H1 (cell line): ENCODE data around the gene TMPRSS9. TPM values are rescaled to one million over a fixed set of nuclear protein-coding genes. Genes with fewer than 3 reads are reported as not detected.
A peak's percentile ranks its signal among the peaks of the same experiment; 100 is the strongest.

Experiments used
- BACH1 ChIP-seq: IDR thresholded peaks from 2 replicates; pipeline ENCODE4 v1.6.1; 2012; ENCODE audit warnings: low read length, improper control_type of control experiment
- BRCA1 ChIP-seq: IDR thresholded peaks from 2 replicates; pipeline ENCODE4 v1.6.1; 2012; ENCODE audit warnings: low read depth, low read length, improper control_type of control experiment
- CBX5 ChIP-seq: fragments of 300-800, 300-1000 bp; sonication (generic); IDR thresholded peaks from 2 replicates; pipeline ENCODE4 v1.7.1; 2016; ENCODE audit warnings: antibody characterized with exemption, low read length, low read depth
- CHD2 ChIP-seq: IDR thresholded peaks from 2 replicates; pipeline ENCODE4 v1.6.1; 2012; ENCODE audit warnings: low read length, improper control_type of control experiment
- CTBP2 ChIP-seq: IDR thresholded peaks from 2 replicates; pipeline ENCODE4 v1.7.0; 2011; ENCODE audit warnings: borderline replicate concordance, mild to moderate bottlenecking, moderate library complexity, mixed read lengths, low read length; ENCODE audit not compliant: insufficient read depth, insufficient read length
- EGR1 ChIP-seq: IDR thresholded peaks from 2 replicates; pipeline ENCODE4 v1.6.1; 2011; ENCODE audit warnings: low read depth, low read length, borderline replicate concordance
- GABPA ChIP-seq: IDR thresholded peaks from 2 replicates; pipeline ENCODE4 v1.6.1; 2011; ENCODE audit warnings: mild to moderate bottlenecking, low read length, moderate library complexity, borderline replicate concordance; ENCODE audit not compliant: insufficient read depth
- GTF2F1 ChIP-seq: IDR thresholded peaks from 2 replicates; pipeline ENCODE4 v1.6.1; 2012; ENCODE audit warnings: low read depth, low read length, improper control_type of control experiment, borderline replicate concordance
- KDM1A ChIP-seq: fragments of 200-600, 300-600 bp; sonication (generic); IDR thresholded peaks from 2 replicates; pipeline ENCODE4 v1.7.1; 2016; ENCODE audit warnings: mild to moderate bottlenecking, low read length, borderline replicate concordance
- KDM4A ChIP-seq: IDR thresholded peaks from one replicate; pipeline ENCODE4 v1.7.1; 2012; ENCODE audit warnings: low read depth, mild to moderate bottlenecking, moderate library complexity, low read length, inconsistent platforms; ENCODE audit not compliant: severe bottlenecking
- RAD21 ChIP-seq, 2 experiments: IDR thresholded peaks in 1 of 2; conservative IDR thresholded peaks in 1 of 2; 2 replicates each; pipeline ENCODE4 v1.6.1; 2011; ENCODE audit warnings: low read depth in 2 of 2, low read length in 2 of 2, improper control_type of control experiment in 1 of 2, inconsistent platforms in 1 of 2, mild to moderate bottlenecking in 1 of 2, moderate library complexity in 1 of 2
- SAP30 ChIP-seq: fragments of 300-600 bp; sonication (generic); IDR thresholded peaks from 2 replicates; pipeline ENCODE4 v1.7.1; 2012; ENCODE audit warnings: low read length, moderate library complexity, mild to moderate bottlenecking, inconsistent platforms; ENCODE audit not compliant: insufficient read depth, insufficient replicate concordance
- SUZ12 ChIP-seq: fragments of 200-600 bp; sonication (generic); IDR thresholded peaks from 2 replicates; pipeline ENCODE4 v1.6.1; 2012; ENCODE audit warnings: mild to moderate bottlenecking, inconsistent platforms, low read length, moderate library complexity, mixed read lengths
- TAF1 ChIP-seq: IDR thresholded peaks from 2 replicates; pipeline ENCODE4 v1.6.1; 2011; ENCODE audit warnings: mild to moderate bottlenecking, low read depth, low read length
- YY1 ChIP-seq: IDR thresholded peaks from 2 replicates; pipeline ENCODE4 v1.6.1; 2011; ENCODE audit warnings: low read depth, mild to moderate bottlenecking, low read length
- polyA plus RNA-seq, 7 experiments: library from polyadenylated mRNA; depleted of rRNA in 3 of 7; stranded (reverse) in 5 of 7; unstranded in 2 of 7; fragments of >200 nt in 5 of 7; fragments of 200-250 nt in 2 of 7; gene quantifications; 1 replicate in 5 of 7; 2 replicates in 1 of 7; 4 replicates in 1 of 7; pipeline versions ENCODE4 v1.2.1 to v1.2.3, GENCODE V29; 2011 to 2013; ENCODE audit warnings: missing spikeins in 2 of 7, mixed read lengths in 2 of 7
- total RNA-seq: library from RNA; stranded (reverse); fragmentation: NEBNext Ultra II Directional; extraction: Animal tissue kit (Norgen Biotek cat#: 25700); gene quantifications from 2 replicates; pipeline ENCODE4 v1.2.1, GENCODE V29; 2021
- TF ChIP-seq, protein P1 (sequence below): IDR thresholded peaks from 2 replicates; pipeline ENCODE4 v1.6.1; 2011; ENCODE audit warnings: low read length, improper control_type of control experiment

Gene TMPRSS9
- total and polyA plus RNA-seq, 2 of the 8 experiments (the other 6 are each of a cell fraction or from before 2014, with no cell fraction given): 0.15 to 0.19 TPM

DNA sequence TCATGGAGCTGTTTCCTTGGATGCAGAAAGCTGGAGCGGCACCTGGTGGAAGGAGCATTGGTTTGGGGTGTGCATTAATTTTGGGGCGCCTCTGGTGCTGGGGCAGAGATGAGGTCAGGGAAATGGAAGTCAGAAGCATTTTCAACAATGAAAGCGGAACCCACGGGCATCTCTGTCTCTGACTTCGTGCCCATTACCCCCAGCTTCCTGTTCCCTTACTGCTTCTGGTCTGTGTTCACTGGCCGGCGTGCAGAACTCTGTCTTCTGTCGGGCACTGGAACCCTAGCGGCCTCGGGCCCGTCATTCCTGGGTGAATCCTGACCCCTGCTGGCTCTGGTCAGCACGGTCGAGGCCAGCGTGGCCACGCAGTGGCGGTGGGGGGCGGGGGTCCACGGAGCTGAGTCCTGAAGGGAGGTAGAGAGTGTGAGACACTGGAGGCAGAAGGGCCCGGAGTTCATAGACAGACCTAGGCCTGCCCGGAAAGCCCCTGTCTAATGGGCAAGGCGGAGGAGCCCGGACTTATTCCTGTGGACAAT, 44.2 kb upstream of the TMPRSS9 start (continued):
- TF ChIP-seq BRCA1: no peak
- TF ChIP-seq KDM1A: no peak
- peak; percentile 67; the same call in 1 of the 2 replicates for TF ChIP-seq GABPA
- no peak for TF ChIP-seq GTF2F1
- peak; percentile 75 for TF ChIP-seq BACH1
- TF ChIP-seq RAD21 (IDR thresholded peaks at IDR 0.05 in 1 of 2, conservative IDR thresholded peaks at IDR 0.05 in 1 of 2; ENCODE audit: low read depth in 2 of 2, low read length in 2 of 2): peak; percentile 95 to 96
- TF ChIP-seq CBX5: no peak
- TF ChIP-seq YY1: no peak
- TF ChIP-seq TAF1: no peak
- TF ChIP-seq CHD2: no peak
- TF ChIP-seq, protein P1, sequence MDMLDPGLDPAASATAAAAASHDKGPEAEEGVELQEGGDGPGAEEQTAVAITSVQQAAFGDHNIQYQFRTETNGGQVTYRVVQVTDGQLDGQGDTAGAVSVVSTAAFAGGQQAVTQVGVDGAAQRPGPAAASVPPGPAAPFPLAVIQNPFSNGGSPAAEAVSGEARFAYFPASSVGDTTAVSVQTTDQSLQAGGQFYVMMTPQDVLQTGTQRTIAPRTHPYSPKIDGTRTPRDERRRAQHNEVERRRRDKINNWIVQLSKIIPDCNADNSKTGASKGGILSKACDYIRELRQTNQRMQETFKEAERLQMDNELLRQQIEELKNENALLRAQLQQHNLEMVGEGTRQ: no peak
- no peak for TF ChIP-seq CTBP2
- no peak for TF ChIP-seq SUZ12
- TF ChIP-seq EGR1: no peak
- no peak for TF ChIP-seq KDM4A
- no peak for TF ChIP-seq SAP30
